Activated T-cell treated with anti-CD3 and anti-CD28 coated beads, Interleukin-2, amount 50 U/mL, for 72 hours (primary cell): ENCODE measurements around the gene SRSF4. TPM values are rescaled to one million over a fixed set of nuclear protein-coding genes. Genes with fewer than 3 reads are reported as not detected.
"Not testable (repeated sequence)": the region's sequence is repeated elsewhere in the genome, so short reads cannot be mapped to it uniquely, and the experiment has no call there.

ENCODE experiments used
- ATAC-seq, 2 donors: fragments of 150-1000 bp; cut with Tn5 transposase; replicated peaks in 1 of 2; 2 replicates each; pipeline ENCODE4 v1.10.0; 2021; ENCODE audit warnings: moderate library complexity in 2 of 2, mild to moderate bottlenecking in 1 of 2
- DNase-seq, 2 donors: peaks; one replicate each; pipeline ENCODE4 v3.0.0; 2021 to 2022; ENCODE audit warnings: mixed read lengths in 1 of 2
- H3K27ac Mint-ChIP-seq: one replicate; pipeline ENCODE4 v1.8.0; 2022; ENCODE audit warnings: mild to moderate bottlenecking, moderate library complexity, mixed read lengths
- H3K27me3 Mint-ChIP-seq: one replicate; pipeline ENCODE4 v1.8.0; 2022; ENCODE audit warnings: low read depth, mixed read lengths
- H3K36me3 Mint-ChIP-seq, 2 donors: one replicate each; pipeline ENCODE4 v1.8.0; 2022; ENCODE audit warnings: mixed read lengths in 2 of 2, mild to moderate bottlenecking in 1 of 2; ENCODE audit not compliant: insufficient read depth in 2 of 2
- H3K4me1 Mint-ChIP-seq: one replicate; pipeline ENCODE4 v1.8.0; 2022; ENCODE audit warnings: low read depth, mixed read lengths
- H3K4me3 Mint-ChIP-seq, 2 donors: one replicate each; pipeline ENCODE4 v1.8.0; 2022; ENCODE audit warnings: mild to moderate bottlenecking in 2 of 2, mixed read lengths in 2 of 2, moderate library complexity in 2 of 2
- H3K9me3 Mint-ChIP-seq, 2 donors: one replicate each; pipeline ENCODE4 v1.8.0; 2022; ENCODE audit warnings: mixed read lengths in 2 of 2
- total RNA-seq, 2 donors: library from RNA; stranded (reverse); gene quantifications; one replicate each; pipeline ENCODE4 v1.2.3, GENCODE V29; 2022

The SRSF4 gene
- total RNA-seq, 2 donors from 2014 or later = 123 to 141 TPM

DNA sequence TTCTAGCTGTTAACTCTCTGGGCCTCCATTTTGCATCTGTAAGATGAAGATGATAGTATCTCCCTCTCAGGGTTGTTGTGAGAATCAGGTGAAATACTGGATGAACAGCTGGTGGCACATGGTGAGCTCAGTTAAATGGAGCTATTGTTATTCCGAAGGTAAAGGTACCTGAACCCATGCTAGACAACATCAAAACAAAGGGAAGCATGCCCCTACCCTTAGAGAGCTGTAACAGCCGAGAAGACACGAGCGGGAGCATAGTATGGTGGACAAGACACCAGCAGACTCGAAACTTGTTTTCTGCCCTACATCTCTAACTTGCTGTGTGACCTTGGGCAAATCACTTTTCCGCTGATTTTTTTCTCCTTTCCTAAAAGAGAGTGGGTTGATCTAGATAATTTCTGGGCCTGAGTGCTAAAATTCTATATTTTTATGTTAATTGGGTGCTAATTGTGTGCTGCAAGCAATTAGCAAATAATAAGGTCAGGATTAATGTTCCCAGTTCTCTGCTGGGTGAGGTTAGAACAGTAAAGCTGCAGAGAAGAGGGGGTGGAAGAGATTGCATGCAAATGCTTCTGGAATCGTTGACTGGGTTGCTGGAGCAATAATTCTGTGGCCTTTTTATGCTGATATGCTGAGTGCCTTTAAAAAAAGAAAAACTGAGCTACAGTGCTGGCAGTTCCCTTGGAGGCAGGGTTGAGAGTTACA lies 68.8 kb downstream of the SRSF4 start:
- ATAC-seq = no peak
- H3K27ac Mint-ChIP-seq = no peak overlapping the region
- peaks cover 3 to 11% of the 10 kb centered on the region in 2 donors for H3K36me3 Mint-ChIP-seq
- H3K4me1 Mint-ChIP-seq = no peaks in the 10 kb centered on the region
- H3K9me3 Mint-ChIP-seq = no peaks in the 10 kb centered on the region
- H3K4me3 Mint-ChIP-seq = no peak overlapping the region
- DNase-seq = no peak
- no peaks in the 10 kb centered on the region for H3K27me3 Mint-ChIP-seq

DNA sequence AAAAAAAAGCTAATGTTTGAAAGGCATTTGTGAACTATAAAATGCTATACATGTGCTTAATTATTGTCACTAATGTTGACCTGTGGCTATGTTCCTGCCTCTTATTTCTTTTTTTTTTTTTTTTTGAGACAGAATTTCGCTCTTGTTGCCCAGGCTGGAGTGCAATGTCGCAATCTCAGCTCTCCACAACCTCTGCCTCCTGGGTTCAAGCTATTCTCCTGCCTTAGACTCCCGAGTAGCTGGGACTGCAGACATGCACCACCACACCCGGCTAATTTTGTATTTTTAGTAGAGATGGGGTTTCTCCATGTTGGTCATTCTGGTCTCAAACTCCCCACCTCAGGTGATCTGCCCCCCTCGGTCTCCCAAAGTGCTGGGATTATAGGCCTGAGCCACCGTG lies 73.7 kb downstream of the SRSF4 start:
- not testable (repeated sequence) for DNase-seq, H3K27ac Mint-ChIP-seq, ATAC-seq, H3K4me1 Mint-ChIP-seq, H3K27me3 Mint-ChIP-seq, H3K9me3 Mint-ChIP-seq, H3K4me3 Mint-ChIP-seq, H3K36me3 Mint-ChIP-seq

DNA sequence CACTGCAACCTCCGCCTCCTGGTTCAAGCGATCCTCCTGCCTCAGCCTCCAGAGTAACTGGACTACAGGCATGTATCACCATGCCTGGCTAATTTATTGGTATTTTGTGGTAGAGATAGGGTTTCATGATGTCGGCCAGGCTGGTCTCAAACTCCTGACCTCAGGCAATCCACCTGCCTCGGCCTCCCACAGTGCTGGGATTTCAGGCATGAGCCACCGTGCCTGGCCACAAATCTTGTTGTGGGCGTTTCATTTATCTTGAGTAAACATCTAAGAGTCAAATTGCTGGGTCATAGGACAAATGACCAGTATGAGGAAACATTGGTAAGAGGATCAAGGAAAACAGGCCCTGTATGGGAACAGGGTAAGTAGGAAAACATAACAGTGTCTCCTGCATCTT lies 75.9 kb downstream of the SRSF4 start:
- no peaks in the 10 kb centered on the region for H3K9me3 Mint-ChIP-seq
- no peak overlapping the region for H3K27ac Mint-ChIP-seq
- no peak for DNase-seq
- peaks cover 0 to 9% of the 10 kb centered on the region in 2 donors for H3K36me3 Mint-ChIP-seq
- ATAC-seq = no peak
- H3K4me1 Mint-ChIP-seq = no peaks in the 10 kb centered on the region
- no peaks in the 10 kb centered on the region for H3K27me3 Mint-ChIP-seq
- no peak overlapping the region for H3K4me3 Mint-ChIP-seq

DNA sequence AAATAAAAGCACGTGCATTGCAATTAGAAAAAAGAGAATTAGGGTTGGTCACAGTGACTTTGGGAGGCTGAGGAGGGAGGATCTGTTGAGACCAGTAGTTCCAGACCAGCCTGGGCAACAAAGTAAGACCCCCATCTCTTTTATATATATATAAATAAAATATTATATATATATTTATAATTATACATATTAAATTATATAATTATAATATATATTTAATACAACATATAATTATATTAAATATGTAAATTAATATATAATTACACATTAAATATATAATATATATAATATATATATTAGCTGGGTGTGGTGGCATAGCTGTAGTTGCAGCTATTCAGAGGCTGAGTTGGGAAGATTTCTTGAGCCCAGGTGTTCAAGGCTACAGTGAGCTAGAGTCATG lies 81.2 kb downstream of the SRSF4 start:
- H3K36me3 Mint-ChIP-seq = peaks cover 3 to 18% of the 10 kb centered on the region in 2 donors
- H3K9me3 Mint-ChIP-seq = no peaks in the 10 kb centered on the region
- H3K4me3 Mint-ChIP-seq = no peak overlapping the region
- DNase-seq = no peak
- no peak for ATAC-seq
- peaks cover 8% of the 10 kb centered on the region for H3K4me1 Mint-ChIP-seq
- no peaks in the 10 kb centered on the region for H3K27me3 Mint-ChIP-seq
- H3K27ac Mint-ChIP-seq = no peak overlapping the region

DNA sequence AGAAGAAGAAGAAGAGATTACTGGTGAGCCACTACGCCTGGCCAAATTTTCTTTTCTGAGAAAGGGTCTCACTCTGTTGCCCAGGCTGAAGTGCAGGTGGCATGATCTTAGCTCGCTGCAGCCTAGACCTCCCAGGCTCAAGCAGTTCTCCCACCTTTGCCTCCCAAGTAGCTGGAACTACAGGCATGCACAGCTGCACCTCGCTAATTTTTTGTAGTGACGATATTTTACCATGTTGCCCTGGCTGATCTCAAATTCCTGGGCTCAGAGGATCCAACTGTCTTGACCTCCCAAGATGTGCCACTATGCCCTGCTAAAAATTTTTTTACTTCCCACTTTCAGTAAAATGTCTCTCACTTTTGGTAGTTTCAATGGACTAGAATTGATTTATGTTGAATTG lies 82.4 kb downstream of the SRSF4 start:
- no peak overlapping the region for H3K4me3 Mint-ChIP-seq

More for the DNA sequence above, 82.4 kb downstream of the SRSF4 start:
- no peak for DNase-seq
- H3K4me1 Mint-ChIP-seq = peaks cover 8% of the 10 kb centered on the region
- no peaks in the 10 kb centered on the region for H3K27me3 Mint-ChIP-seq
- H3K27ac Mint-ChIP-seq = peak overlapping the region; percentile 44
- H3K36me3 Mint-ChIP-seq = peaks cover 3 to 18% of the 10 kb centered on the region in 2 donors
- ATAC-seq = no peak
- no peaks in the 10 kb centered on the region for H3K9me3 Mint-ChIP-seq

Other genes starting within 250 kb of the SRSF4 start
- under 1 TPM; 0.36 to 0.46 TPM for gene TMEM200B, start 58.0 kb downstream of the SRSF4 start, total RNA-seq
- gene MECR, start 49.0 kb upstream of the SRSF4 start, total RNA-seq = 10 to 100 TPM; 23.5 to 37.0 TPM
- under 1 TPM; 0.17 to 0.83 TPM for gene PTPRU, start 54.6 kb upstream of the SRSF4 start, total RNA-seq